Activated gamma-delta T cell treated with anti-CD3 and anti-CD28 coated beads, Interleukin-2, amount 50 U/mL, for 16 hours (primary cell): ENCODE measurements around the gene DENND5A.
"Not testable (repeated sequence)": the region's sequence is repeated elsewhere in the genome, so short reads cannot be mapped to it uniquely, and the experiment has no call there.

ENCODE experiments used
- DNase-seq: peaks from one replicate; pipeline ENCODE4 v3.0.0-alpha.2; 2020; ENCODE audit warnings: low read depth

Gene DENND5A

GRCh38 chr11:9137293-9138132, 127.6 kb downstream of the DENND5A start:
- DNase-seq, result peak; percentile 35

DNA sequence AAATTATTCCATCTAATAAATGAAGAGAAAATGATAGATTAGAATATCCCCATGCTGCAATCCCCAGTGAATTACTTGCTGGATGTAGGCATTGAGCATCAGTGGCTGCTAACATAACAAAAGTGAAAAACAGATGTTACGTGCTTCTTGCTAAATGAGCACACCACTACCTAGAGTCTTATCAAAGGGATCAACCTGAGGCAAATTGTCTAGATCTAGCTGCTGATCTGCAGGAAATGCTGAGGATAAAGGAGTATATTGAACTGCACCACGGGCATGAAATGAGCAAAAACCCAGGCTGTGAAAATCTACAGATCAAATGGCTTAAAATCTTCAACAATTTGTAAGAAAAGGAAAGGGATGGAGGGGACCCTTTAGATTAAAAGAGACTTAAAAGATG, 128.4 kb downstream of the DENND5A start:
- no peak for DNase-seq

DNA sequence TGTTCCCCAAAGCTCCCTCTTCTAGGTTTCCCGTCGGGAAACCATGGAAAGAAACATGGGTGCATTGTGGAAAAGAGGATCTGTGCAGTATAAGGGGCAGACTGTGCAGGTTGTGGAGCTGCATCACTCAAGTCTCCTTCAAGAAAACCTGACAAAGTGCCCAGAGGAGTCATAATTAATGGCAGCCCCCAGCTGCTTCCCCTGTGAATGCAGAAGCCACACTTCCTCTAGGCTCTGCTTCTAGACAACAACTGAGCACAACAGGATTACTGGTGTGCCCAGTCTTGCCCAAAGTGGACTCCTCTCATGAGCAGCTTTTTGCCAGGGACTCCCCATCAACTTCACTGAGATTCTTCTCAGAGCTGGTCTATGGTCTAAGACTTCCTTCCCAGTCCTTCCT, 131.2 kb downstream of the DENND5A start:
- DNase-seq, result no peak

GRCh38 chr11:9132203-9132878, 132.8 kb downstream of the DENND5A start:
- no peak for DNase-seq

- DNase-seq, result no peak
These were observed 134.9 kb downstream of the DENND5A start for GRCh38 chr11:9130297-9130696.

DNA sequence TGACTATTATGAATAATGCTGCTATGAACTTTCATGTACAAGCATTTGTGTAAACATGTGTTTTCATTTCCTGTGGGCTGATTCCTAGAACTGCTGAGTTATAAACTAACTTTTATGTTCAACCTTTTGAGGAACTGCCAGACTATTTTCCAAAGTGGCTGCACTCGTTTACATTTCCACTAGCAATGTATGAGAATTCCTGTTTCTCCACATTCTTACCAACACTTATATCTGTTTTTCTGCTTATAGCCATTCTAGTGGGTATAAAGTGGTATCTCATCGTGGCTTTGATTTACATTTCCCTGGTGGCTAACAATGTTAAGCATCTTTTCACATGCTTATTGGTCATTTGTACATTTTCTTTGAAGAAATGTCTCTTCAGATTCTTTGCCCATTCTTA, 138.5 kb downstream of the DENND5A start:
- no peak for DNase-seq

DNA sequence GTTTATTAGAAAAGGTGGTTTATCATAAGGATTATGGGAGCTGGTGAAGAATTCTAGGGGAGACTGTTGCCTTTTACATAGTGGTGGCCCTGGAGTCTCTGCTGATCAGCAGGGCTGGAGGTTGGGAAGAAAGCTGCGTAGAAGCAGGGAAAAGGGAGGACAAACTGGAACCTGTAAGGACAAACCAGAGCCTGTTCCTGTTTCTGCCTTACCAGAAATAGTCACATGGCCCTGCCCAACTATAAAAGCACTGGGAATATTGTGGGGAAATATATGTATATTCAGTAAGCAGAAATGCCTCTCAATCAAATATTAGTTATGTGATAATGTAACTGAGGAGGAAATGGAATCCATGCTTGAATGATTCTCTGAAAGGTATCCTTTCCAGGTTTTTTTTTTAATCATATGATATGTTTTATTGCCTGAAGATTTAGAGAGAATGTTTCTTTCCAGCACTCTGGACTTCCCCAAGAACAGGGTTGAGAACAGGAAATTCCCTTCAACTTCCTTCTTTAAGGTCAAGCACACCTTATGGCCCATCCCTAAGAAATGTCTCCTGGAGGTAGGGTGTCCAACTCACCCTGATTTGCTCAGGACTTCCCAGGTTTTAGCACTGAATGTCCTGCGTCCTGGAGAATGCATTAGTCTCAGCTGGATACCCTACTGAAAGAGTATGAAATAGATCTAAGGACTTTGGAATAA, 139.8 kb downstream of the DENND5A start:
- DNase-seq, result no peak

- no peak for DNase-seq
These were observed 141.4 kb downstream of the DENND5A start for GRCh38 chr11:9123595-9124304.

DNA sequence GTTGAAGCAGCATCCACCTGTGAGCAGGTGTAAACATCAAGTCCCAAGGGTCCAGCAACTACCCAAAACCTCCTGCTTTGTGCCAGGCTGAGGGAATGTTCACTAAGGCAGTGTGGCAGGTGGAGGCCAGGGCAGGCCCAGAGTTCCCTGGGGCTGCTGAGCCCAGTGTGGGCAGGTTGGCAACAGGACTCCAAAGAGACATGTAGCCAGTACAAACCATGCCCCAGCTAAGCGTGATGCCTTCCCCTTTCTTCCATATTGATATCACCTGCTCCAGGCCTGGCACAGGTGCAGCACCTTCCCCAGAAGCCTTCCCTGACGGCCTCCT, 143.7 kb downstream of the DENND5A start:
- DNase-seq, result no peak

DNA sequence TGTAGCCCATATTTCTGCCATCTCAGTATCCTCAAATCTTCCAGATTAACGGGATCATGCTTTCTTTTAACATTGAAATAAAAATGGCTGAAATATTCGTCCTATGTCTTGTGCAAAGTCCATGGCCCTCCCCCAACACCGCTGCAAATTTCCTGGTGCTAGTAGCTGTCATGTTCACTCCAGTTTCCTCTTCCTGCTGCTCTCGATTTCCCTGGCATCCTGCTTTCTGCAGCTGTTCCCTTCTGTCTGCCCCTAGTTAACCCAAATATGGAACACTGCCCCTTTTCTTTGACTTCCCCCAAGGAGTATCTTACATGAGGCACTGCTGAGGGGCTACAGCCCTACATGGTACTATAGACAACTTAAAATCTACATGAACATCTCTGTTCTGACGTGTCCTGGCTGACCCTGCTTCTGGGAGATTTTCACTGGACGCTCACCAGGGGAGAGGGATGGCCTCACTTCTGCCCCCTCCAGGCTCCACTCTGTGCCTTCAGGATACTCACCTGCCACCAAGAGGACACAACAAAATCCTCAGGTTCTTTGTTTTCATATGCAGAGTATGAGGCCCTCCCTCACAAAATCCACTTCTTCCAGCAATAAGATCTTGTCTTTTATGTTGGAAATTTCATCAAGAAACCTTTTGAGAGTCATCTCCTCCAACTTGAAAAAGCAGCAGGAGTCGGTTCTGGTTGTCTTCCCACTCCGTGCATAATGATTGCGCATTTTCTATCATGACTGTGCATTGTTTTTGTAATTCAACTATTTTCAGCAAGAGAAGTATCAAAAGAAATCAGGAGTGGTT, 144.3 kb downstream of the DENND5A start:
- DNase-seq, result no peak

- DNase-seq, result no peak
These were observed 146.9 kb downstream of the DENND5A start for GRCh38 chr11:9118277-9118676.

GRCh38 chr11:9112075-9112474, 153.1 kb downstream of the DENND5A start:
- no peak for DNase-seq

GRCh38 chr11:9109858-9110731, 155.1 kb downstream of the DENND5A start:
- DNase-seq, result no peak

GRCh38 chr11:9104580-9104979, 160.6 kb downstream of the DENND5A start:
- DNase-seq, result no peak

DNA sequence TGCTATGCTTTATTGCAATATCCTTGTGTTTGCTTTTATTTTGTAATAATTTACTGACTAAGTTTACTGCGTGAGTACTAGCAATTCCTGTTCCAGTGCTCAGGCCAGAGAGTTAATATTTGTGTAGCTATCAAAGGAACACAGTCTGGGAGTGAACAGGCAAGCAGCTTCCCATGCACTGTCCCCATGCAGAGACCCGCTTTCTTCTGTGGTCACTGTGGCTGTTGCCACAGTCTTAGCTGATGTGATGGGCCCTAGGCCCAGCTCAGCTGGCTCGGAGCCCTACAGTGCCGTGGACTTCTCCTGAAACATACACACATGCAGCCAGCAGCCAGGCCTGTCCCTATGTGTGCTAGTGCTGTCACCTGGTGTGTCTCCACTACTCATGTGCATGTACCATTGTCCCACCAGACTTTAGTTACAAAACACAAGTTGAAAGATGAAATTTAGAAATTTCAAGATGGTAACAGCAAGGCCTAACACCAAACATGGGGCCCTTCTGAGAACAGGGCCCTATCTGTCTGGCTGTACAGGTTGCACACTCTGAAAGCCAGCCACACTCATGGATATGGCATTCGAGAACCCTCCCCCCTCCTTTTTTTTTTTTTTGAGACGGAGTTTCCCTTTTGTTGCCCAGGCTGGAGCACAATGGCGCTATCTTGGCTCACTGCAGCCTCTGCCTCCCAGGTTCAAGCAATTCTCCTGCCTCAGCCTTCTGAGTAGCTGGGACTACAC, 161.4 kb downstream of the DENND5A start:
- DNase-seq, result no peak

- DNase-seq, result no peak
These were observed 165.5 kb downstream of the DENND5A start for GRCh38 chr11:9099617-9100016.

GRCh38 chr11:9098455-9098854, 166.7 kb downstream of the DENND5A start:
- DNase-seq, result not testable (repeated sequence)

- DNase-seq, result not testable (repeated sequence)
These were observed 167.8 kb downstream of the DENND5A start for GRCh38 chr11:9097186-9097943.

GRCh38 chr11:9096427-9096826, 168.7 kb downstream of the DENND5A start:
- DNase-seq, result no peak
